CD4-positive, alpha-beta T cell treated with Interleukin-6 for 4 hours (primary cell): ENCODE data around the gene ATP13A1.
A peak's percentile ranks its signal among the peaks of the same experiment; 100 is the strongest.
"Not testable (repeated sequence)": the region's sequence is repeated elsewhere in the genome, so short reads cannot be mapped to it uniquely, and the experiment has no call there.

Experiments used
- DNase-seq: peaks from one replicate; pipeline ENCODE4 v3.0.0-alpha.2; 2020; ENCODE audit warnings: mixed read lengths

ATP13A1 gene

DNA sequence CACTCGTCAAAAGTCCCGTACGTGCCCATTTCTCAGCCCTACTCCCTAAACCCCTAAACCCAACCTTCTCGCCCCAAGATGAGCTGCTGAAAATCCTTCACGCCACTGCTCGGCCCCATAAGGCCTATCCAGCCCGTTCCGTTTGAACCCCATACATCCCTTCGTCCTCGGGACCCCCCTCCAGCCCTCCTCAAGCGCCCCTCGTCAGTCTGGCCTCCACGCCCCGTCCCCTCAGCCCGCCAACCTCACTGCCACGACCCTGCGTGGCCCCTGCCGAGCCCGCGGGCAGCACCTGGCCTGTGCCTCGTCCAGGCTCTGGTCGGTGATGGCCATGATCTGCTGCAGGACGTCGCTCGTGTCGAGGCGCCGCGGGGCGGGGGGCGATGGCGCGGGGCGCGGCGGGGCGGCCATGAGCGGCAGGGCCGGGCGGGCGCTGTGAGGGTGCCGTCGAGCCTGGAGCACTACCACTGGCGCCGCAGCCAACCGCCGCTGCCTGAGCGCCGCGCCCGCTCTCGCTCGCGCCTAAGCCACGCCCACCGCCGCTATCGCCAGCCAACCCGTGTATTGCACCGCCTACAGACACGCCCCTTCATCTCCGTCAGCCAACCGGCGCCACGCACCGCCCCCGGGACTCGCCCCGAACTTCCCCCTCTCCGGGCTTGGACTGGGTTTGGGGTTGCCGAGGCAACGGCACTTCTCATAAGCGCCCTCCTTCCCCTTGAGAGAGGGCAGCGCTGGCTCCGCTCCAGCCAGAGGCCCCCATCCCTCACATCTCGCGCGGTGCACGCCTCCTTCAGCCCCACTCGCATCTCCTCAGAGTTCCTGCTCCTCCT, 45.0 kb downstream of the ATP13A1 start, which contains the start of gene PBX4:
PBX4 (minus strand) TSS at position 469 of the 833 bp plus-strand sequence; CDS start at position 411, 58 bp downstream.
- peak; percentile 100 for DNase-seq

DNA sequence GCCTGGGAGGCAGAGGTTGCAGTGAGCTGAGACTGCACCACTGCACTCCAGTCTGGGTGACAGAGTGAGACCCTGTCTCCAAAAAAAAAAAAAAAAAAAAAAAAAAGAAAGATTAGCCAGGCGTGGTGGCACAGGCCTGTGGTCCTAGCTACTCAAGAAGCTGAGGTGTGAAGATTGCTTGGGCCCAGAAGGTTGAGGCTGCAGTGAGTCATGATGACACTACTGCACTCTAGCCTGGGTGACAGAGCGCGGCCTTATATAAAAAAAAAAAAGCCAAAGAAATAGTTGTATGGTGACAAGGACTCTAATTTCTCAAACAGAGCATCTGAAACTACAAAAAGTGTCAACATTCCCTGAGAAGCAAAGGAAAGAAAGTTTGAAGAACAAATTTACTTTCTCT, 48.4 kb downstream of the ATP13A1 start:
- peak; percentile 54 for DNase-seq

DNA sequence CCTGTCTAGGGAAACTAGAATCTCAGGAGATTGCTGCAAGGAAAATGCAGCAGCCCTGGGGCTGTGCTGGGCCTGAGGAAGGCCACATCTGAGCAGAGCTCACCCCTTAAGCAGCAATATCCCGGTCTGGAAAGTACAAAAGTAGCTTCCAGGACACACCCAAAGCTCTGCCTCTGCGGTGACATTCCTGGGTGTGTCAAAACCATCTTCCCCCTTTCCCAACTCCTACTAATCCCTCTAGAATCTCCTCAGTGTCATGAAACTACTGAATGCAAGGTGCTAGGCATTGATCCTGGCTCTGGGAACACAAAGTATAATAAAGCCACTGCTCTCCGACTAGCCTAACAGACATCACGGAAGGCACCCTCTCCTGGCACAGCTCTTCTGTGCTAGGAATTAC, 50.0 kb downstream of the ATP13A1 start:
- no peak for DNase-seq

DNA sequence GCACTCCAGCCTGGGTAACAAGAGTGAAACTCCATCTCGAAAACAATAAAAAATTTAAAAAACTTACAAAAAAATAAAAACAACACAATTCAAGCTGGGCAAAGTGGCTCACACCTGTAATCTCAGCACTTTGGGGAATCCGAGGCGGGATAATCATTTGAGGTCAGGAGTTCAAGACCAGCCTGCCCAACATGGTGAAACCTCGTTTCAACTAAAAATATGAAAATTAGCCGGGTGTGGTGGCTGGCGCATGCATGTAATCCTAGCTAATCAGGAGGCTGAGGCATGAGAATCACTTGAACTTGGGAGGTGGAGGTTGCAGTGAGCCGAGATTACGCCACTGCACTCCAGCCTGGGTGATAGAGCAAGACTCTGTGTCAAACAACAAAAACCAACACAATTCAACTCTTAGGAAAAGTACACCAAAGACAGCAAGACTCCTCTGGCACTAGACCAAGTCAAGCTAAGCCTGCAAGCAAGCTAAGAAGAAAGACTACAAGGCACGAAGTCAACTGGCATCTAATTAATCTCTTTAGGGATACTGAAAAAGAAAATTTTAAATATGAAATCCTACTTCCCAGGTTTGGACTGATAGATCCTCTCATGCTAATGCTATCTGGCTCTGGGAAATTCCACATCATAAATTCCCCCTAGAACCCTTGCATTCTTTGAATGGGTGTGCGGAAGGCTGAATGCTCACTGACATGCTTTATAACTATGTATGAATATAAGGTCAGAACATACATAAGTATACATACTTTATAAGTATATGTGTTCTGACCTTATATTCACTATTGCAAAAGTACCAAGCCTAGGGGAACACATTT, 52.9 kb downstream of the ATP13A1 start:
- DNase-seq: no peak

DNA sequence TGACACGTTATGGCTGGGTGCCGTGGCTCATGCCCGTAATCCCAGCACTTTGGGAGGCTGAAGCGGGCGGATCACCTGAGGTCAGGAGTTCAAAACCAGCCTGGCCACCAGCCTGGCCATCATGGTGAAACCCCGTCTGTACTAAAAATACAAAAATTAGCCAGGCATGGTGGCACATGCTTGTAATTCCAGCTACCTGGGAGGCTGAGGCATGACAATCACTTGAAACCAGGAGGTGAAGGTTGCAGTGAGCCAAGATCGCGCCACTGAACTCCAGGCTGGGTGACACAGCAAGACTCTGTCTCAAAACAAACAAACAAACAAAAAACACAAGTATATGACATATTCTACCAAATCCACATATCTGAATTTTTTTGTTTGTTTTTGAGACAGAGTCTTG, 56.8 kb downstream of the ATP13A1 start:
- DNase-seq: not testable (repeated sequence)

DNA sequence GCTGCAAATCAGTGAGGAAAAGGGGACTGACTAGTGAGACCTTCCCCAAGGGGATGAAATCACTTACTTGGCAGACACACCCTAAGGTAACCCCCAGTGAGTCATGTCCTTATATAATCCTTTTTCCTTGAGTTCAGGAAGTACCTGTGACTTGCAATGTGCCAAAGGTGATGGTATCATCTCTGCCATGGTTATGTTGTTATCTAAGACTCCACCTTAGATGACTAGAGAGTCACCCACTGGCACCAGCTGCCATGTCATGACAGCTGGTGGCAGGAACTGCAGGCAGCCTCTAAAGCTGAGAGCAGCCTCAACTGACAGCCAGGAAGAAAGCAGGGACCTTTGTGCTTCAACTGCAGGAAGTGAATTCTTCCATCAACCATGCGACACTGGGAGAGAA, 57.5 kb downstream of the ATP13A1 start:
- peak; percentile 78 for DNase-seq

DNA sequence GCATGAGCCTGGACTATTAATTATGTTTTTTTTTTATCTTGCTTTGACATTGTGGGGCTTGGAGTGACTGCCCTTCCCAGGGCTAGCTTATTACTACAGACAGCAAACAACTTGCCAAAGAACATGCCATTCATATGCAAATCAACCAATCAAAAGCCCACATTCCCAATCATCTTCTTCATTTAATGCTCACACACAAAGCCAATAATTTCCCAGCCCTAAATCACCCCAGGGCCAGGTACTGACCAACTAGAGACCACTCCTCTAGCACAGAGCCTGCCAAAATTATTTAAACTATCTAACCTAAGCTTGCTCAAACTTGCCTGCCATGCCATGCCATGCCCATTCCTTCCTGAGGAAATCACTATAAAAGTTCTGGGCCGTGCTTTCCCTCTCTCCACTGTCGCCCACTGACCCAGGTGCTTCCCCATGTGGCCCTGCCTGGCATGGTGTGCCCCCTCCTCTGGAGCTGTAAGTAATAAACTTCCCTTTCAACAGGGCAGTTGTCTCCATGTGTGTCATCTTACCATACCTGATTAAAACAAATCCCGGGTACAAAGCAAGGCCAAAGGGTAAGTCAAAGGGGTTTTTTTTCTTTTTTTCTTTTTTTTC, 60.7 kb downstream of the ATP13A1 start:
- DNase-seq: no peak

DNA sequence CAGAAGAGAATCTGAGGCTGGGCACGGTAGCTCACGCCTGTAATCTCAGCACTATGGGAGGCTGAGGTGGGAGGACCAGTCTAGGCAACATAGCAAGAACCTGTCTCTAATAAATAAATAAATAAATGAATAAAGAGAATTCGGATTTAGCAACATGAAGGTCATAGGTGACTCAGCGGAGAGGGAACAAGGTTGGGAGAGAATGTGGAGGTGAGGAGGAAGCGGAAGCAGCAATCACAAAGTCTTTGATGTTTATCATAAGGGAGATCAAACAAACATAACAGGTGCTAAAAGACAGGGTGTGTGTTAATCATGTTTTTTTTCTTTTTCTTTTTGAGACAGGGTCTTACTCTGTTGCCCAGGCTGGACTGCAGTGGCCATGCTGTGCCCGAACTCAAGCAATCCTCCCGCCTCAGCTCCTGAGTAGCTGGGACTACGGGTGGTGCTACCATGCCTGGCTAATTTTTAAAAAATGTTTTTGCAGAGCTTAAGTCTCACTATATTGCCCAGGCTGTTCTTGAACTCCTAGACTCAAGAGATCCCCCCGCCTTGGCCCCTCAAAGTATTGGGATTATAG, 61.3 kb downstream of the ATP13A1 start:
- DNase-seq: peak; percentile 63

DNA sequence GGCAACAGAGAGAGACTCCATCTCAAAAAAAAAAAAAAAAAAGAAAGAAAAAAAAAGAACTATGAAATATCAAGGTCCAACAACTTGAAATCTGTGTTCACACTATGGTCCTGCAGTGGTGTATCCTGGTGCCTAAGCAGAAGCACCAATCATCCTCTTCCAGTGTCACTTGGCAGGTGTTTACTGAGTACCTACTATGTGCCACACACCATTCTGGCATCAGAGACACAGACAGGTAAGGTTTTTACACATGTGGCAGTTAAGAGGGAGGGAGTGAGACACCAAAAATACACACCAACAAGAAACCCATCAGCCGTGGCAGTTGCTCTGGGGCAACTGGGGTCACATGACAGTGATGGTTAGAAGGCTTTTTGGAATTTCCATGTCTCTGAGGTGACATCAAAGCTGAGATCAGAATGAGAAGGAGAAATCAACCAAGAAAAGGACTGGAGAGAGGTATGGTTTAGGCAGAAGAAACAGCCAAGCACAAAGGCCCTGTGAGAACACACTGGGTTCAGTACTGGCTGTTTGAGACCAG, 62.6 kb downstream of the ATP13A1 start:
- no peak for DNase-seq

DNA sequence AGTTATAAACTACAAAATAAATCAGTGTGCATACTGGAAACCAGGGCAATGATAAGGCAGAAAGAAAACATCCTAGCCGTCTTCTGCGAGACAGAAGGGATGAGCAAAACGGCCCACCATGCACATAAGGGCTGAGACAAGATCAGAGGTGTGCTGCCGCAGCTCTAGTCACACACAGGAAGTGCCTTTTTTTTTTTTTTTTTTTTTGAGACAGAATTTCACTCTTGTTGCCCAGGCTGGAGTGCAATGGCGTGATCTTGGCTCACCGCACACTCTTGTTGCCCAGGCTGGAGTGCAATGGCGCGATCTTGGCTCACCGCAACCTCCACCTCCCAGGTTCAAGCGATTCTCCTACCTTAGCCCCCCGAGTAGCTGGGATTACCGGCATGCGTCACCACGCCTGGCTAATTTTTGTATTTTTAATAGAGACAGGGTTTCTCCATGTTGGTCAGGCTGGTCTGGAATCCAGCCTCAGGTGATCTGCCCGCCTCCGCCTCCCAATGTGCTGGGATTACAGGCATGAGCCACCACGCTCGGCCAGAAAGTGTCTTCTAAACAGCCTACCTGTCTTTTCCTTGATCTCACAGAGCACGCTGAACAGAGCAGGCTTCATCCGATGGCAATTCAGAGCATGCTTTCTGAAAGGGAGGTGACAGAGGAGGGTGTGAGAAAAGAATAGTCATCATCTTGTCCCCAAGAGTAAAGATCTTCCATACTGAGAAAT, 64.6 kb downstream of the ATP13A1 start:
- DNase-seq: peak; percentile 81

DNA sequence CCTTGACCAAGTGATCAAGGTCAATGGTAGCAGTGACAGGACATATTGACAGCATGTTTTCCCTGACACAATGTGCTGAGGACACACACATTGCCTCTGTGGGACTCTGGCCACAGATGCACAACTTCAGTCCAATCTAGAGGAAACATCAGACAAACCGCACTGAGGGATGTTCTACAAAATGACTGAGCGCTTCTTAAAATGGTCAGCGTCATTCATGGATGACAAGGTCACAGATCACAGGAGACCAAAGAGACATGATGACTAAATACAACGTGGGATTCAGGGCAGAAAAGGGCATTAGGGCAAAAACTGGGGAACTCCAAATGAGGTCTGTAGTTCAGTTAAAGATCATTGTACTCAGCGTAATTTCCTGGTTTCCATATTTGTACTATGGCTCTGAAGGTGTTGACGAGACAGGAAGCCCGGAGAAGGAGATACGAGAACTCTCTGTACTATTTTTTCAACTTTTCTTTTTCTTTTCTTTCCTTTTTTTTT, 65.6 kb downstream of the ATP13A1 start:
- peak; percentile 53 for DNase-seq
